Hematopoietic multipotent progenitor cell treated with erythropoietin and hydrocortisone succinate and interleukin-3 and kit ligand, for 4 days (in vitro differentiated cells): ENCODE measurements around the gene OTOL1.
"Not testable (repeated sequence)": the region's sequence is repeated elsewhere in the genome, so short reads cannot be mapped to it uniquely, and the experiment has no call there.

Experiments used
- DNase-seq: peaks from one replicate; pipeline ENCODE4 v3.0.0-alpha.2; 2015

OTOL1 gene

DNA sequence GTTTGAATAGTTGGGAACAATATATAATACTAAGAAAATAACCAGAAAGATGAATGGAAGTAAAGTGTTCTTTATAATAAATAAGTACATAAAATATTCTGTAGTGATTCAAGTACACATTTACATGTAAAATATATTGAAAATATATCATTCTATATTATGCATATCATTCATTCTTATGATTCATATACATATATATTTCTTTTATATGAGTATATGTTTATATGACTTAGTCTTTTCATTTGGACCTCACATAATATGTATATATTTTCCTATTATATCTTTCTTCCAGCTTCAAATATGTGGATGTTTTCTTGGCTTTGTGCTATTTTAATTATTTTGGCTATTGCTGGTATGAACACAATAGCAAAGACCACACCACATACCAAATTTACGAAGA is at the start of gene OTOL1:
Gene OTOL1 (plus strand): TSS at position 301 of the 400 bp plus-strand sequence. CDS start 0 bp downstream, at position 301.
- no peak for DNase-seq

DNA sequence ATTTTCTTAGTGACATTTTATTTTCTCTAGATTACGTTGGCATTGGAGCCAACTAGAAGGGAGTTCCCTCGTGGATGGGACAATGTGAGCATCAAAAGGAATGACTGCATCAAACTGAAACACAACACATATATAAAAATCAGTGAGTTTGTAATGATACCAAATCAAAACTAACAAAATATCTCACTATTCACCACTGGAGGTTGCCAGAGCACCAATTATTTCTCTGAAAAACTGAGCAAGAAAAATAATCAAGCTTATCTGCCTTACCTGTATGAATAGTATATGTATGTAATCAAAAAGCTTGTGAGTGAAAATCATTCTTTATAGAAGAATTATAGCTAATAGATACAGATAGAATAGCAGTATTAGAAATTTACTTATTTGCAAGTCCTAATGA is 46.8 kb upstream of the OTOL1 start:
- no peak for DNase-seq

DNA sequence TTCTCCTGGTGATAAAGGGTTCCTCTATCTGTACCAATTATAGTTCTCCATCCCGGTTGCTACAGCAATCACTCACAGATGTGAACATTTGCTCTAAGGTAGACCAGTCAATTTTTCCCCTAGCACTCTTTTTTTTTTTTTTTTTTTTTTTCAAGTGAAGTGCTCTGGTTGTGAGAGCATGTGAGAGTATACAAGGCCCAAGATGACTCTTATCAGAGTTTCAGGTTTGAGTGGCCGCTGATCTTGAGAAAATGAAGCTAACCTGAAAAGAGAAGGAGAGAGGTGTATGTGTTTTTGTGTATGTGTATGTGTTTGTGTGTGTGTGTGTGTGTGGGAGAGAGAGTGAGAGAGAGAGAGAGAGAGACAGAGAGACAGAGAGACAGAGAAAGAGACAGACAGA is 44.4 kb upstream of the OTOL1 start:
- DNase-seq, result no peak

DNA sequence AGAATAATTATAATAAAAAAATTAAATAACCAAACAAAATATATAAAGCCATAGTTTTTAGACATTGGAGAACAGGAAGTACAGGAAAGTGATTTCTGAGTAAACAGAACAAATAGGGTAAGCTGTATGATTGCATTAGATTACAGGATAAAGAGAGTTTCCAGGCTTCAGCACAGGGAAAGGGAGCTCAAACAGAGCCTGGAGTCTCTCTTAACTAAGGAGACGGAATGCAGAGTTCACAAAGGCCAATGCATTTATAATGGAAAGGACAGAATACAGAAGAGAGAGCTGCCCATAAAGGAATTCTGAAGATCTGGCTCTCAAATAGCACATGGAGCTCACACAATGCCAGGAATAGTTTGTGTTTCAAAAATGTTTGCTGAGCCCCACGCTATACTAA is 42.0 kb upstream of the OTOL1 start:
- DNase-seq, result no peak

DNA sequence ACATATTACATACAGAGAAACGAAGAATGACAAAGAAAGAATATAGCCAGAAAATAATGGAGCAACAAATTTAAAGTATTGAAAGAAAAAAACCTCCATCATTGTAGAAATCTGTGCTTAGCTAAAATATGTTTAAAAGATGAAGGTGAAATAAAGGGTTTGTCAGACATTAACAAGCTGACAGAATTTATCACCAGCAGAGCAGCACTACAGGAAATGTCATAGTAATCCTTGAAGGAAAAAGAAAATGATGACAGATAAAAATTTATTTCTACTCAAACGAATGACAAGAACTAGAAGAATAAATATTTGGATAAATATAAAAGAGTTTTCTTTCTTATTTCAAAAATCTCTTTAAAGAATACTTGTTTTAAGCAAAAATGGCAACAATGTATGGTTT is 40.6 kb upstream of the OTOL1 start:
- no peak for DNase-seq

DNA sequence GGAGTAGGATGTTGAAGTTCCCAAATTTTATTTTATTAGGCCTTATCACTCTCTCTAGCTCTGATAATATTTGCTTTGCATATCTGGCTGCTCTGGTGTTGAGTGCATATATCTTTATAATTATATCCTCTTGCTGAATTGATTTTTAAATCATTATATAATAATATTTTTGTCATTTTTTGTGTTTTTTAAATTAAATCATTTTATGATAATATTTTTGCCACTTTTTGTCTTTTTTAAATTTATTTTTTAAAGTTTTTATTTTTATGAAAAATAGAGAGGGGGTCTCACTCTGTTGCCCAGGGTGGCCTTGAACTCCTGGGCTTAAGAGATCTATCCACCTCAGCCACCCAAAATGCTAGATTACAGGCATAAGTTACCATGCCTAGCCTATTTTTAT is 34.5 kb upstream of the OTOL1 start:
- DNase-seq, result no peak

DNA sequence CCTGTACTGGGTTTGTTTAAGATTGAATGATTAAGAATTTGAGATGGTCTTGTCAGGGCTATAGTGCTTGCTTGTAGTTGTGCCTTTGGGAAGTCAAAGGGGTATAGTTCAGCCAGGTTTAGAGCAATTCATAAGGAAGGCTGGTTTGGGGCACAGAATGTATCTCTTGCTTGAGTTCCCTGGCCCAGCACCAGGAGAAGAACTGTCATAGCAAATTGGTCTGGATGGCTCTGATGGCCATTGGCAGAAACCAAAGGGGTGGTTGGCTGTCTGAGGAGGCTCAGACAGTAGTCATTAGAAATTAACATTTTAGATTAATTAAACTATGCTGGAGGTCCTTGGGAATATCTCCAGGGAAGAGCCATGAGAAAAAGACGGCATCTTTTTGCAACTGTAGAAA is 25.4 kb upstream of the OTOL1 start:
- DNase-seq, result no peak

GRCh38 chr3:161474139-161474538 is 22.5 kb upstream of the OTOL1 start:
- DNase-seq, result peak; percentile 15

GRCh38 chr3:161474741-161475140 is 21.9 kb upstream of the OTOL1 start:
- DNase-seq, result no peak

DNA sequence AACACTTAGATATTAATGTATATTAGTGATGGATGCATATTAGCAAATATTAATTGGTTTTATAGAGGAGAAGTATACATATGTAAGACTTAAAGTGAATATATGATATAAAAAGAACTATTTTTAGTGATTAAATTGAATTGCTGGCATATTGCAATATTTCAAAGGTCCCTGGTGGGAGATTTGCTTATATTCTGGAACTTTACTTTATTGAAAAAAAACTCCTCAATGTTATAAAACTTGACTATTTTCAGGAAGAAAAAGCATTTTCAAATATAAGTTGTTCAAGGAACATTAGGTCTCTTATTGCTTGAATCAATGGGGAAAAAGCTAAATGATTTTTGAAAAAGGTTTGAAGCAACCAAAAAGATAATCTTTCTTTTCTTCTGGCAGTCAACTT is 21.4 kb upstream of the OTOL1 start:
- DNase-seq, result no peak

DNA sequence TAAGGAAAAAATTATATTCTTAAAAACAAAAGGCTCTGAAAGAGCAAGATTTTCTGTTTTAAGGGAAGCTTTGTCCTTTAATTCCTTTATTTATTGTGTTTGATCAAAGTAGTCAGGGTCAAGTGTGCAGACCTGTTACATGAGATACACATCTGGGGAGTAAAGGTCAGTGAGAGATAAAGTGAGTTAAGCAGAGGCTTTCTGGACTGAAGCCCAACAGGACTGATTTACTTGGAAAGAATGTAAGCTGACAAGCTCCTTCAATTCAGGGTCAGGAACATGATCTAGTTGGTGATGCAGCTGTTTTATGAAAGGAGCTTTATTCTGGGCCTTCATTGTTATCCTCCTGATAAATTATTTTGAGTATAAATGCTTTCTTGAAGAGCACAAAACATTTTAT is 20.7 kb upstream of the OTOL1 start:
- no peak for DNase-seq

DNA sequence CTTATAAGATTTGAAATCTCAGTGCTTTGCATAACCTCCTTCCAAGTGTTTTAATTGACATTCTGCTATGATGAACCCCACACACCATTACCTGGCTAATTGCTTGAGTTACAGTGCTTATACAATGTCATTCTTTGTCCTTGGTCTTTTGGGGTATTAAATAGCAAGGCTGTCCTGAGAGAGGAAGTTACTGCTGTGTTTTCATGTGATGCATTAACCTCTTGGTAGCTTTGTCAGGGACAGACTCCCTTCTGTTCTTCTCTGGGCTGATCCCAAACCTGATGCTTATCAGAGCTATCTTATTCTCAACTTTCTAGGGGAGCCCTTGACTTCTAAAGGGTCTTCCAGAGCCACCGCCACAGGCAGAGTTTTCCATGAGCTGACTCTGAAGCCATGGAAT is 12.4 kb upstream of the OTOL1 start:
- no peak for DNase-seq

GRCh38 chr3:161488284-161488683 is 8.3 kb upstream of the OTOL1 start:
- DNase-seq, result not testable (repeated sequence)

DNA sequence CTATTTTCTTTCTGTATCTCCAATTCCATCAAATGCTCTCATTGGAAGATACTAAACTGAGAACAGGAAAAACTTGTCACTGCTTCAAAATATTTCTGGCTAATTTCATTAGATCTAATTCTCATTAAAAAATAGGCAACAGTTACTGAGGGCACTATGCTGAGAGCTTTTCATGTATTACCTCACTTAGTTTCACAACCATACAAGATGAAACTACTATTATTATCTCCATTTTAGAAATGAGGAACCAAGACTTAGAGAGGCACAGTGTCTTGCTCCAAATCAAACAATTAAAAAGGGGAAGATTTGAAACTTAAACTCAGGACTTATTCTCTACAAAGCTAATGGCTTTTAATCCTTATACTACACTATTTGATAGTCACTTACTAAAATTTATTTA is 7.2 kb upstream of the OTOL1 start:
- DNase-seq, result peak; percentile 24

- DNase-seq, result not testable (repeated sequence)
Measured at GRCh38 chr3:161490845-161491244, 5.8 kb upstream of the OTOL1 start.

DNA sequence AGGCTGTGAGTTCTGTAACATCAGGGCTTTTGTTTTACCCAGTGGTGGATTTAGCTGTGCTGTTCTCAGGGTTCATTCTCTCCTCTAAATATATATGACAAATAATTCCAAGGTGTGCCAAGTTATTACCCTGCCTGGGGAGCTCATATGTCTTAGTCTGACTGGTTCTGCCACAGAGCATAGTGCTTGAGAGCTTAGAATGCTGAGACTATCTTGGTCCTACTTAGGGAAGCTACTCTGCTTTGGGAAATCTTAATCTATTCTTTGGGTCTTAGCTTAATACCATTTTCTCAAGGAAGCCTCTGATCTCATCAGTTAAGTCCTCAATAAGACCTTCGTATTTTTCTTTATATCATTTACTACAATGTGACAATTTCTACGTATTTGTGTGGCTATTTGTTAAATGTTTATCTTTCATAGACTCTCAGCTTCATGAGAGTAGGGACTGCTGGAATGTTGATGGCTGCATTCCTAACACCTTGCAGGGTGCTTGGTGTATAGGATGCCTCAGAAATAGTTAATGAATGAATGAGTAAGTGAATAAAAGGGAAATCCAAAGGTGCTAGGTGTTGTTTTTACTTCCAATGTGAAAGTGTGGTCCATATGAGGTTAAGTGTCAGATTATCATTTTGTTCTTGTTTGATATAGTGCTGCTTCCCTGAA is 1.8 kb downstream of the OTOL1 start:
- no peak for DNase-seq

- no peak for DNase-seq
Measured at GRCh38 chr3:161500068-161500796, 3.6 kb downstream of the OTOL1 start.

DNA sequence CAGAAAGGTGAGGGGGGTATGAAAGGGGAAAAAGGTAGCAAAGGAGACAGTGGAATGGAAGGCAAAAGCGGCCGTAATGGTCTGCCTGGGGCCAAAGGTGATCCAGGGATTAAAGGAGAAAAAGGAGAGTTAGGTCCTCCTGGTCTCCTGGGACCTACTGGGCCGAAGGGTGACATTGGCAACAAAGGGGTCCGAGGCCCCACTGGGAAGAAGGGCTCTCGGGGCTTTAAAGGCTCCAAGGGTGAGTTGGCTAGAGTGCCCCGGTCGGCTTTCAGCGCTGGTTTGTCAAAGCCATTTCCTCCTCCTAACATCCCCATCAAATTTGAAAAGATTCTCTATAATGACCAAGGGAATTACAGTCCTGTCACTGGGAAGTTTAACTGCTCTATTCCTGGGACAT is 6.7 kb downstream of the OTOL1 start:
- no peak for DNase-seq

- peak; percentile 43 for DNase-seq
Measured at GRCh38 chr3:161508852-161509477, 12.4 kb downstream of the OTOL1 start.

GRCh38 chr3:161510510-161511260 is 14.1 kb downstream of the OTOL1 start:
- DNase-seq, result no peak

- DNase-seq, result no peak
Measured at GRCh38 chr3:161523916-161524315, 27.3 kb downstream of the OTOL1 start.

DNA sequence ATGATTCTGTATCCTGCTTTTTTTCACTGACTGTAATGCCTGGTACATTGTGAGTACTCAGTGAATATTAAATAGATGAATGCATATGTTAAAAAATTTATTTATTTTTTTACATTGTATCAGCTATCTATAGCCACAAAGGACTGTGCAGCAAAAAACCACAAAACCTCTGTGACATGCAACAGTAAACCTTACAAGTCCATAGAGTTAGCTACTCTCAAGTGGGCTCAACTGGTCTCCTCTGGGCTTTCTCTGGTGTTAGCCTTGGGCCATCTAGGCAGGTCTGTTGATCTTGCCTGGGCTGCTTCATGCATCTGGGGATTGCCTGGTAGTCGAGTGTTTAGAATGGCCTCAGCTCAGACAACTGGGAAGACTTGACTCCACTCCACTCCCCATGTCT is 35.3 kb downstream of the OTOL1 start:
- DNase-seq, result no peak

DNA sequence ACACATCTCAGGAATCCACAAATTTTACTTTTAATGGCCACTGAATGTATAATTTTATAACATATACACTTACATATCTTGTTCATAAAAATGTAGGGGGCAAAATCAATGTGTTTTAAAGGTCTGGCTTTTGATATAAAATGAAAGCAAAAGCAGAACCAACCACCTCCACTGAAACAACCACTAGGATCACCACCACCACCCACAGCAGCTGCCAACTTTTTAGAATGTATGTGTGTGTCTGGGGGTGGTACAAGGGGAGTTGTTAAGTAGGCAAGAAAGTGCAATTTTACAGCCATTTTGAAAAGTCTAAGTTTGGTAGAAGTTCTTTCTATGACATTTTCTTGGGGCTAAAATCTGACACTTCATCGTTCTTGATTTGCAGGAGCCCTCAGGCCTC is 44.0 kb downstream of the OTOL1 start:
- DNase-seq, result no peak

DNA sequence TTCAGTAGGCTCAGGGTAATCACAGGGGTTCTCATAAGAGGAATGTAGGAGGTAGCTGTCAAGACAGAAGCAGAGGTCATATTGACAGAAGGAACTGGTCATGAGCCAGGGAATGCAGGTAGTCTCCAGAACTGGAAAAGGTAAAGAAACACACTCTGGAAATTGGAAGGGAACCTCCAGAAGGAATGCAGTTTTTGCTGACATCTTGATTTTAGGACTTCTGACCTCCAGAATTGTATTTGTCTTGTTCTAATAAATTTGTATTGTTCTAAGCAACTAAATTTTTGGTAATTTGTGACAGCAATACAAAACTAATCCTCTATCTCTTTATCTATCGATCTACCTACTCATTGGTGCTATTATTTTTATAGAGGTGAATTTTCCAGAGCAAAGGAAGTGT is 49.2 kb downstream of the OTOL1 start:
- DNase-seq, result no peak
